Measurements from ENCODE around the gene CWC22.

The CWC22 gene

DNA sequence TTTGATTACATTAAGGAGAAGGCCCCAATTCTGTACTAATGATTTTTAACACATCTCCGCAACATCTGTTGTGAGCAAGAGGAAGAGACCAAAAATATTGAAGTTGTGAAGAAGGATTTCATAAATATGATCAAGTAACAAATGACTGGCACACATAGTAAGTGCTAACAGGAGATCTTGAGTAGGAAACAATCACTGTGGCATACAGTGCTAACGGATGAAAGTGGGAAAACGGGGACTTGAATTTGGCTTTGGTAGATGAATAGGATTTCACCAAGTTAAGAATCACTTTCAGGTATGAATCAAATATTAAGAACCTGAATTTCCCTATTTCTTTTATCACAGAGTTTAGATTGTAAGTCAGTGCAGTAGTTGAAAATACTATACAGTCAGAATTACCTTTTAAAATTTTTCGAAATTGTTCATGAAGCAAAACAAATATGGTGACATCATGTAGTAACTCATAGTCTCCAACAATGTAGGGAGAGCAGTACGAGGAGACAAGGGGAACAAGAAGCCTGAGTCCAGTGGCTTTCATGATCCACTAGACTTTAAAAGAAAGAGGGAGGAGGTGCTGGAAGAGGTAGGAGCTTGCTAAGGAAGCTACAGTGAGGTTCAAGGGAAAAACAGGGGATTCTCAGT is 16.3 kb downstream of the CWC22 start:
- no peak overlapping the region for H2BK120ac ChIP-seq (ENCODE audit: low read depth, low read length)
- H3K23ac ChIP-seq (ENCODE audit: low read length in 2 of 2): no peak overlapping the region
- no peak overlapping the region for H3K4ac ChIP-seq (ENCODE audit: low read depth in 1 of 2, low read length in 2 of 2)
- no peak overlapping the region for H2BK5ac ChIP-seq (ENCODE audit: low read depth, low read length, poor library complexity, severe bottlenecking)
- H3K9ac ChIP-seq (ENCODE audit: low read length): no peak overlapping the region
- 46% methylated on average over 2 of the region's 5 CpGs for WGBS
- no peak for DNase-seq
- H2AK5ac ChIP-seq (ENCODE audit: low read length, severe bottlenecking): no peak overlapping the region
- H3K9me3 ChIP-seq (ENCODE audit: control insufficient read depth, low read length): no peaks in the 10 kb centered on the region
- no peak overlapping the region for H2BK15ac ChIP-seq (ENCODE audit: low read depth, poor library complexity, severe bottlenecking)
- H3K18ac ChIP-seq (ENCODE audit: low read depth in 1 of 2, low read length in 2 of 2): no peak overlapping the region
- no peak overlapping the region for H3K4me3 ChIP-seq (ENCODE audit: insufficient read depth in 1 of 2, low read depth in 1 of 2, low read length in 2 of 2)
- H3K36me3 ChIP-seq (ENCODE audit: control insufficient read depth in 1 of 2, insufficient read depth in 2 of 2, low read depth in 1 of 2, low read length in 2 of 2): peaks cover 6 to 51% of the 10 kb centered on the region in 2 experiments
- peaks cover 24% of the 10 kb centered on the region for H3K79me1 ChIP-seq (replicated peaks; ENCODE audit: low read length, poor library complexity, severe bottlenecking)
- no peak overlapping the region for H2AFZ ChIP-seq (ENCODE audit: low read depth, low read length)
- H3K27me3 ChIP-seq (ENCODE audit: control insufficient read depth in 1 of 2, insufficient read depth in 1 of 2, low read length in 2 of 2): no peaks in the 10 kb centered on the region
- H2BK12ac ChIP-seq (ENCODE audit: low read length in 2 of 2): no peak overlapping the region
- H4K91ac ChIP-seq (ENCODE audit: low read length): no peak overlapping the region
- no peaks in the 10 kb centered on the region for H3K4me1 ChIP-seq (ENCODE audit: control insufficient read depth, insufficient read depth, low read depth, low read length)
- H4K8ac ChIP-seq (ENCODE audit: low read length): no peak overlapping the region
- H3K4me2 ChIP-seq (ENCODE audit: low read length, poor library complexity, severe bottlenecking): no peak overlapping the region
- H3K27ac ChIP-seq (ENCODE audit: low read length, poor library complexity, severe bottlenecking): no peak overlapping the region
- no peak overlapping the region for H3K14ac ChIP-seq (ENCODE audit: low read length in 2 of 2)

DNA sequence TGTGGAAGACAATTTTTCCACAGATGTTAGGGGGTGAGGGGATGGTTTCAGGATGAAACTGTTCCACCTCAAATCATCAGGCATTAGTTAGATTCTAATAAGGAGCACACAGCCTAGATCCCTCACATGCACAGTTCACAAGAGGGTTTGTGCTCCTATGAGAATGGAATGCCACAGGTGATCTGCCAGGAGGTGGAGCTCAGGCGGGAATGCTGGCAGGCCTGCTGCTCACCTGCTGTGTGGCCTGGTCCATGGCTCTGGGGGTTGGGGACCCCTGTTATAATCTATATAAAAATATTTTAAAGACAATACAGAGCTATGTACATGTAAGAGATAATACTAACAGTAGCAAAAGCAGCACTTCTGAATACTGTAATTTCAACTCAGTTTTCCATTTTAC is 19.2 kb downstream of the CWC22 start:
- Histone ChIP-seq H2BK15ac (ENCODE audit: low read depth, poor library complexity, severe bottlenecking) (no peak overlapping the region), H3K14ac (ENCODE audit: low read length in 2 of 2) (no peak overlapping the region), H3K18ac (ENCODE audit: low read depth in 1 of 2, low read length in 2 of 2) (no peak overlapping the region), H2BK5ac (ENCODE audit: low read depth, low read length, poor library complexity, severe bottlenecking) (no peak overlapping the region), H2BK12ac (ENCODE audit: low read length in 2 of 2) (no peak overlapping the region), H3K9ac (ENCODE audit: low read length) (no peak overlapping the region), H3K4ac (ENCODE audit: low read depth in 1 of 2, low read length in 2 of 2) (no peak overlapping the region), H3K27me3 (ENCODE audit: control insufficient read depth in 1 of 2, insufficient read depth in 1 of 2, low read length in 2 of 2) (no peaks in the 10 kb centered on the region), H3K4me1 (ENCODE audit: control insufficient read depth, insufficient read depth, low read depth, low read length) (no peaks in the 10 kb centered on the region), H3K4me3 (ENCODE audit: insufficient read depth in 1 of 2, low read depth in 1 of 2, low read length in 2 of 2) (no peak overlapping the region), H2AFZ (ENCODE audit: low read depth, low read length) (no peak overlapping the region), H3K27ac (ENCODE audit: low read length, poor library complexity, severe bottlenecking) (no peak overlapping the region), H2BK120ac (ENCODE audit: low read depth, low read length) (no peak overlapping the region), H4K91ac (ENCODE audit: low read length) (no peak overlapping the region), H3K36me3 (ENCODE audit: control insufficient read depth in 1 of 2, insufficient read depth in 2 of 2, low read depth in 1 of 2, low read length in 2 of 2) (peaks cover 6 to 76% of the 10 kb centered on the region in 2 experiments), H2AK5ac (ENCODE audit: low read length, severe bottlenecking) (no peak overlapping the region), H4K8ac (ENCODE audit: low read length) (no peak overlapping the region), H3K9me3 (ENCODE audit: control insufficient read depth, low read length) (no peaks in the 10 kb centered on the region), H3K23ac (ENCODE audit: low read length in 2 of 2) (no peak overlapping the region), H3K4me2 (ENCODE audit: low read length, poor library complexity, severe bottlenecking) (no peak overlapping the region), H3K79me1 (replicated peaks; ENCODE audit: low read length, poor library complexity, severe bottlenecking) (peaks cover 21% of the 10 kb centered on the region)
- no CpG with 5 or more reads among the region's 1 CpG for WGBS
- no peak for DNase-seq

GRCh38 chr2:179985163-179985820 is 21.8 kb downstream of the CWC22 start:
- peaks cover 3 to 80% of the 10 kb centered on the region in 2 experiments for H3K36me3 ChIP-seq (ENCODE audit: control insufficient read depth in 1 of 2, insufficient read depth in 2 of 2, low read depth in 1 of 2, low read length in 2 of 2)
- WGBS: no CpG with 5 or more reads among the region's 5 CpGs
- H3K27me3 ChIP-seq (ENCODE audit: control insufficient read depth in 1 of 2, insufficient read depth in 1 of 2, low read length in 2 of 2): no peaks in the 10 kb centered on the region
- no peak overlapping the region for H2BK12ac ChIP-seq (ENCODE audit: low read length in 2 of 2)
- H2AFZ ChIP-seq (ENCODE audit: low read depth, low read length): no peak overlapping the region
- H3K9me3 ChIP-seq (ENCODE audit: control insufficient read depth, low read length): no peaks in the 10 kb centered on the region
- H4K91ac ChIP-seq (ENCODE audit: low read length): no peak overlapping the region
- no peak overlapping the region for H2BK15ac ChIP-seq (ENCODE audit: low read depth, poor library complexity, severe bottlenecking)
- no peak overlapping the region for H3K14ac ChIP-seq (ENCODE audit: low read length in 2 of 2)
- no peak overlapping the region for H2BK120ac ChIP-seq (ENCODE audit: low read depth, low read length)
- no peak overlapping the region for H3K23ac ChIP-seq (ENCODE audit: low read length in 2 of 2)
- no peak overlapping the region for H3K18ac ChIP-seq (ENCODE audit: low read depth in 1 of 2, low read length in 2 of 2)
- no peak for DNase-seq
- H3K4ac ChIP-seq (ENCODE audit: low read depth in 1 of 2, low read length in 2 of 2): no peak overlapping the region
- H3K27ac ChIP-seq (ENCODE audit: low read length, poor library complexity, severe bottlenecking): no peak overlapping the region
- no peak overlapping the region for H3K9ac ChIP-seq (ENCODE audit: low read length)
- peaks cover 9% of the 10 kb centered on the region for H3K79me1 ChIP-seq (replicated peaks; ENCODE audit: low read length, poor library complexity, severe bottlenecking)
- no peak overlapping the region for H2AK5ac ChIP-seq (ENCODE audit: low read length, severe bottlenecking)
- H3K4me1 ChIP-seq (ENCODE audit: control insufficient read depth, insufficient read depth, low read depth, low read length): no peaks in the 10 kb centered on the region
- no peak overlapping the region for H4K8ac ChIP-seq (ENCODE audit: low read length)
- H3K4me2 ChIP-seq (ENCODE audit: low read length, poor library complexity, severe bottlenecking): no peak overlapping the region
- no peak overlapping the region for H2BK5ac ChIP-seq (ENCODE audit: low read depth, low read length, poor library complexity, severe bottlenecking)
- H3K4me3 ChIP-seq (ENCODE audit: insufficient read depth in 1 of 2, low read depth in 1 of 2, low read length in 2 of 2): no peak overlapping the region

DNA sequence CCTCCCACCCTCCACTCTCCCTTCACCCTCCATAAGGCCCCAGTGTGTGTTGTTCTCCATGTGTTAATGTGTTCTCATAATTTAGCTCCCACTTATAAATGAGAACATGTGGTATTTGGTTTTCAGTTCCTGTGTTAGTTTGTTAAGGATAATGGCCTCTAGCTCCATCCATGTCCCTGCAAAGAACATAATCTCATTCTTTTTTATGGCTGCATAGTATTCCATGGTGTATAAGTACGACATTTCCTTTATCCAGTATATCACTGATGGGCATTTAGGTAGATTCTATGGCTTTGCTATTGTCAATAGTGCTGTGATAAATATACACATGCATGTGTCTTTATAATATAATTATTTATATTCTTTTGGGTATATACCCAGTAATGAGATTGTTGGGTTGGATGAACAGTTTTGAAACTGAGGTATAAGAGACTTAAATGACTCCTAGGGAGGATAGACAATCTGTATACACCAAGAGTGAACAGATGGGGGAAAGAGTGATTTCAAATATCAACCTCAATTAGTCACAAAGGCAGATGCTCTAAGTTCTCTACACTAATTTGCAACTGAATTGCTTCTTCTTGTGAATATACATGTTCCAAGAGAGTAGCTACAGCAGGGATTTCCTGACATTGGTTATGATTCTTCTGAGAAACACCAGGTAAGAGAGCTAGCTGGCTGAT is 23.7 kb downstream of the CWC22 start:
- Histone ChIP-seq H3K14ac (ENCODE audit: low read length in 2 of 2) (no peak overlapping the region), H3K9ac (ENCODE audit: low read length) (no peak overlapping the region), H3K23ac (ENCODE audit: low read length in 2 of 2) (no peak overlapping the region), H2BK12ac (ENCODE audit: low read length in 2 of 2) (no peak overlapping the region), H3K4me1 (ENCODE audit: control insufficient read depth, insufficient read depth, low read depth, low read length) (no peaks in the 10 kb centered on the region), H2BK120ac (ENCODE audit: low read depth, low read length) (no peak overlapping the region), H2AK5ac (ENCODE audit: low read length, severe bottlenecking) (no peak overlapping the region), H3K79me1 (replicated peaks; ENCODE audit: low read length, poor library complexity, severe bottlenecking) (peaks cover 9% of the 10 kb centered on the region), H2BK15ac (ENCODE audit: low read depth, poor library complexity, severe bottlenecking) (no peak overlapping the region), H3K4me2 (ENCODE audit: low read length, poor library complexity, severe bottlenecking) (no peak overlapping the region), H3K36me3 (ENCODE audit: control insufficient read depth in 1 of 2, insufficient read depth in 2 of 2, low read depth in 1 of 2, low read length in 2 of 2) (peaks cover 3 to 95% of the 10 kb centered on the region in 2 experiments), H3K27ac (ENCODE audit: low read length, poor library complexity, severe bottlenecking) (no peak overlapping the region), H3K18ac (ENCODE audit: low read depth in 1 of 2, low read length in 2 of 2) (no peak overlapping the region), H2BK5ac (ENCODE audit: low read depth, low read length, poor library complexity, severe bottlenecking) (no peak overlapping the region), H4K8ac (ENCODE audit: low read length) (no peak overlapping the region), H3K27me3 (ENCODE audit: control insufficient read depth in 1 of 2, insufficient read depth in 1 of 2, low read length in 2 of 2) (no peaks in the 10 kb centered on the region), H3K9me3 (ENCODE audit: control insufficient read depth, low read length) (no peaks in the 10 kb centered on the region), H3K4ac (ENCODE audit: low read depth in 1 of 2, low read length in 2 of 2) (no peak overlapping the region), H4K91ac (ENCODE audit: low read length) (no peak overlapping the region), H3K4me3 (ENCODE audit: insufficient read depth in 1 of 2, low read depth in 1 of 2, low read length in 2 of 2) (no peak overlapping the region), H2AFZ (ENCODE audit: low read depth, low read length) (no peak overlapping the region)
- WGBS: no CpG with 5 or more reads among the region's 1 CpG
- DNase-seq: no peak

Data from mesenchymal stem cell (in vitro differentiated cells and primary cell).